ENCODE results near the gene TTC28.

The TTC28 gene

GRCh38 chr22:27980424-27981148, 699.1 kb downstream of the TTC28 start:
- no peak for DNase-seq

- no peak for DNase-seq
These were observed 700.8 kb downstream of the TTC28 start for GRCh38 chr22:27978802-27979201.

- DNase-seq: no peak
These were observed 701.3 kb downstream of the TTC28 start for GRCh38 chr22:27978317-27978716.

- DNase-seq: no peak
These were observed 703.1 kb downstream of the TTC28 start for GRCh38 chr22:27976586-27976985.

- no peak for DNase-seq
These were observed 704.1 kb downstream of the TTC28 start for GRCh38 chr22:27975381-27976013.

- DNase-seq: no peak
These were observed 705.8 kb downstream of the TTC28 start for GRCh38 chr22:27973846-27974245.

GRCh38 chr22:27972732-27973698, 706.6 kb downstream of the TTC28 start:
- no peak for DNase-seq

GRCh38 chr22:27971926-27972325, 707.7 kb downstream of the TTC28 start:
- no peak for DNase-seq

GRCh38 chr22:27970596-27971220, 708.9 kb downstream of the TTC28 start:
- no peak for DNase-seq

GRCh38 chr22:27966168-27967064, 713.2 kb downstream of the TTC28 start:
- no peak for DNase-seq

- DNase-seq: no peak
These were observed 717.2 kb downstream of the TTC28 start for GRCh38 chr22:27962268-27963044.

GRCh38 chr22:27961680-27962079, 718.0 kb downstream of the TTC28 start:
- no peak for DNase-seq

- no peak for DNase-seq
These were observed 718.5 kb downstream of the TTC28 start for GRCh38 chr22:27961182-27961581.

GRCh38 chr22:27959335-27960090, 720.1 kb downstream of the TTC28 start:
- DNase-seq: no peak

- DNase-seq: no peak
These were observed 726.9 kb downstream of the TTC28 start for GRCh38 chr22:27952779-27953178.

GRCh38 chr22:27952091-27952490, 727.5 kb downstream of the TTC28 start:
- no peak for DNase-seq

GRCh38 chr22:27949421-27949820, 730.2 kb downstream of the TTC28 start:
- DNase-seq: no peak

- DNase-seq: no peak
These were observed 731.1 kb downstream of the TTC28 start for GRCh38 chr22:27948569-27948968.

GRCh38 chr22:27947448-27947847, 732.2 kb downstream of the TTC28 start:
- no peak for DNase-seq

- no peak for DNase-seq
These were observed 738.5 kb downstream of the TTC28 start for GRCh38 chr22:27941143-27941542.

All from NCI-H2171 treated with DMSO at 0.1 percent for 48 hours (cell line).